ENCODE results near the gene ZNF267. TPM values are rescaled to one million over a fixed set of nuclear protein-coding genes. Genes with fewer than 3 reads are reported as not detected.

ZNF267 gene
- total RNA-seq, 2 donors from 2014 or later: 8.8 to 11.5 TPM

DNA sequence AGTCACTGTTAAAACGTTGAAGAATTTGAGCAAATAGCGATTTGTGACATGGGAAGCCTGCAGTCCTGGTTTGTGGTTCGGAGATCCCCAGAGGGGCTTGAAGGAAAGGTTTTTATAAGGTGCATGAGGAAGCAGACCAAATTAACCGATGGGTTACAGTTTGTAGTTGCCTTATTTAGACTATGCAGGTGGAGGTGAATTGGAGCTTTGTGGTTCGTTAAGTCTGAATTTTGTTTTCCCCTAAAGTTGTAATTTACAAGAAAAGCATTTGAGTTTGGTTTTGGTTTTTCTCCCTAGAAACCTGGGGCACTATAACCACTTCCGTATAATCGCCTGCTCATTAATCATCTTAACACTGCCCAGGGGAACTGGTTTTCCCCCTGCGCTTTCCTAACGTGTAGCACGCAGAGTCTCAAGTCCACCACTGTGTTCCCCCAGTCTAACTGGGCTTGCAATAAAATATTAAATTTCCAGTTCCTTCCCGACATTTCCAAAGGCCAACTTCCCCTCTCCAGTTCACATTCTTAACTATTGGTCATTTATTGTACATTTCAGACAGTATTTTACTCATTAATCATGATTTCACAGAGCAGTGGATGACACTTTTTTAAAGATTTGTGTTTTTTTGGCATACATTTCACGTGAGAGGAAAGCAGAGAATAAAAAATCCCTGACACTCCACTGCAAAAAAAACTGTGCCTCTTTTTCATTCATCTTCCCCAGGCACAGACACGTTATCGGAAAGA lies 932 bp downstream of the ZNF267 start:
- peaks cover 51% of the 10 kb centered on the region for H3K4me1 ChIP-seq
- no peaks in the 10 kb centered on the region for H3K36me3 ChIP-seq (replicated peaks in 1 of 2; ENCODE audit: insufficient read depth in 1 of 2, low read depth in 2 of 2)
- no peaks in the 10 kb centered on the region for H3K9me3 ChIP-seq
- intact Hi-C loops (cut with DNase I): no loop called here
- ATAC-seq (peak; percentile 68), DNase-seq (peak; percentile 31 to 72 (median 54))
- WGBS, 2 donors: 5 to 8% methylated on average over 14 of the region's 14 CpGs
- peak overlapping the region; percentile 79 to 97 for H3K4me3 ChIP-seq
- peak overlapping the region; percentile 78 to 94 (median 86) for H3K27ac ChIP-seq
- TF ChIP-seq, protein P1, sequence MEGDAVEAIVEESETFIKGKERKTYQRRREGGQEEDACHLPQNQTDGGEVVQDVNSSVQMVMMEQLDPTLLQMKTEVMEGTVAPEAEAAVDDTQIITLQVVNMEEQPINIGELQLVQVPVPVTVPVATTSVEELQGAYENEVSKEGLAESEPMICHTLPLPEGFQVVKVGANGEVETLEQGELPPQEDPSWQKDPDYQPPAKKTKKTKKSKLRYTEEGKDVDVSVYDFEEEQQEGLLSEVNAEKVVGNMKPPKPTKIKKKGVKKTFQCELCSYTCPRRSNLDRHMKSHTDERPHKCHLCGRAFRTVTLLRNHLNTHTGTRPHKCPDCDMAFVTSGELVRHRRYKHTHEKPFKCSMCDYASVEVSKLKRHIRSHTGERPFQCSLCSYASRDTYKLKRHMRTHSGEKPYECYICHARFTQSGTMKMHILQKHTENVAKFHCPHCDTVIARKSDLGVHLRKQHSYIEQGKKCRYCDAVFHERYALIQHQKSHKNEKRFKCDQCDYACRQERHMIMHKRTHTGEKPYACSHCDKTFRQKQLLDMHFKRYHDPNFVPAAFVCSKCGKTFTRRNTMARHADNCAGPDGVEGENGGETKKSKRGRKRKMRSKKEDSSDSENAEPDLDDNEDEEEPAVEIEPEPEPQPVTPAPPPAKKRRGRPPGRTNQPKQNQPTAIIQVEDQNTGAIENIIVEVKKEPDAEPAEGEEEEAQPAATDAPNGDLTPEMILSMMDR (IDR thresholded peaks at IDR 0.05): no peak
- no peak for TF ChIP-seq POLR2A (IDR thresholded peaks at IDR 0.05)
- H3K27me3 ChIP-seq: no peaks in the 10 kb centered on the region

- no peaks in the 10 kb centered on the region for H3K9me3 ChIP-seq
- 69 to 72% methylated on average over 5 of the region's 5 CpGs for WGBS, 2 donors
- peaks cover 58% of the 10 kb centered on the region for H3K4me1 ChIP-seq
- no peaks in the 10 kb centered on the region for H3K36me3 ChIP-seq (replicated peaks in 1 of 2; ENCODE audit: insufficient read depth in 1 of 2, low read depth in 2 of 2)
- peak overlapping the region in 3 of 4 donors; percentile 80 to 94 (median 92) for H3K27ac ChIP-seq
- no peak overlapping the region for H3K4me3 ChIP-seq
- no peak for TF ChIP-seq POLR2A (IDR thresholded peaks at IDR 0.05)
- TF ChIP-seq, protein P1 (IDR thresholded peaks at IDR 0.05): no peak
- intact Hi-C loops (cut with DNase I): no loop called here
- no peaks in the 10 kb centered on the region for H3K27me3 ChIP-seq
- ATAC-seq: no peak
- DNase-seq: no peak
These were observed 1.7 kb downstream of the ZNF267 start for GRCh38 chr16:31875112-31875803.

DNA sequence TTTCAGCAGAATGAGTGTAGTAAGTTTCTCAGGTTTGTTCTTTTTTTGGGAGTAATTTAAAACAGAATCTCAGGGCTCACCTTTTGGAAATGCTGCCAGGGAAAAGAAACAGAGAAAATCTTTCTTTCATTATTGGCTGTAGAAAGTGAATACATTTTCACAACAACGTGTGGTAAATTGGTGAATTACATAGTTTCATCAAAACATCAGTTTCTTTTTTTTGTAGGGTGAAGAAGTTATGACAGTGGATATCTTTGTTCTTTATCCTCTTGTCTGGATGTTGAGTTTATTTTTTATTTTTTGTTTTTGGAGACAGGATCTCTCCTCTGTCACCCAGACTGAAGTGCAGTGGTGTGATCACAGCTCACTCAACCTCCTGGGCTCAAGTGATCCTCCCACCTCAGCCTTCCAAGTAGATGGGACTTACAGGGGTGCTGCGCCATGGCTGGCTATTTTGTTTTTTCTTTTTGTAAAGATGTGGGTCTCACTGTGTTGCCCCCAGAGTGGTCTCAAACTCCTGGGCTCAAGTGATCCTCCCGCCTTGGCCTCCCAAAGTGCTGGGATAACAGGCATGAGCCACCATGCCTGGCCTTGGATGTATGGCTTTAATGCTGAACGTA lies 2.4 kb downstream of the ZNF267 start:
- H3K4me1 ChIP-seq: peaks cover 64% of the 10 kb centered on the region
- no peak for DNase-seq
- H3K36me3 ChIP-seq (replicated peaks in 1 of 2; ENCODE audit: insufficient read depth in 1 of 2, low read depth in 2 of 2): no peaks in the 10 kb centered on the region
- H3K27me3 ChIP-seq: no peaks in the 10 kb centered on the region
- TF ChIP-seq, protein P1 (IDR thresholded peaks at IDR 0.05): no peak
- TF ChIP-seq POLR2A (IDR thresholded peaks at IDR 0.05): no peak
- 70 to 80% methylated on average over 4 of the region's 4 CpGs for WGBS, 2 donors
- ATAC-seq: no peak
- intact Hi-C loops (cut with DNase I): no loop called here
- H3K4me3 ChIP-seq: no peak overlapping the region
- no peaks in the 10 kb centered on the region for H3K9me3 ChIP-seq
- peak overlapping the region in 1 of 4 donors; percentile 94 for H3K27ac ChIP-seq

DNA sequence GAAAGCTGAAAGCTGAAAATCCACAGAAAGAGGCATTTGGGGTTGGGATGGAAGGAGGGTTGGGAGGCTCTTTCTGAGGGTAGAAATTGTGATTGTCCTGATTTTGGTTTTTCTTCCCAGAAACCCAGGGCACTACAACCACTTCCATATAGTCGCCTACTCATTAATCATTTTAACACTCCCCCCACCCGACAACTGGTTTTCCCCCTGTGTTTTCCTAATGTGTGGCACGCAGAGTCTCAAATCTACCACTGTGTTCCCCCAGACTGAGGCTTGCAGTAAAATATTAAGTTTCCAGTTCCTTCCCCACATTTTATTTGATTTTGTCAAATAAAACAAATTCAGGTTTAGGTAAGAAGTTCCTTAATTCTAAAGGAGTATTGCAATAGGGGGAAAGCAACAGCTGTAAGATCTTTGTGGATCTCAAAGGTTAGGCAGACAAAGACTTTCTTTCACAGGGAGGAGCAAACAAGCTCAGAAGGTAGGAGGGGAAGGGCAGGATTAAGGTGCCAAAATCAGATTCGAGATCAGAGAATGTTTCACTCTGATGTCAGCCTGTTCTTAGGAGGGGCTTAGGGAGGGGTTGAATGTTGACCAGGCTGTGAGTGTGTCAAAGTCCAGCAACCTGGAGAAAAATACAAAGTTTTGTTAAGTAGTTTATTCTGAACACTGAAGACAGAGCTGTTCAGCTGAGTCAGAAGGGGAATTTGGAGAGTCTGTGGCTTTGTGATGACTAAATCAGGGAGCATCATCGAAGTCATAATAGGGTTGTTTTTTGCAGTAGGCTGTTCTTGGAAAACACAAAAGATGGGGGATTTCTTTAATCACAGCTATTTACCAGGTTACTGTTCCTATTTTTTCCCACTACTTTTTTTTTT lies 3.6 kb downstream of the ZNF267 start:
- ATAC-seq: no peak
- no peaks in the 10 kb centered on the region for H3K27me3 ChIP-seq

More for the DNA sequence above, 3.6 kb downstream of the ZNF267 start:
- H3K4me1 ChIP-seq: peaks cover 71% of the 10 kb centered on the region
- no peak for TF ChIP-seq POLR2A (IDR thresholded peaks at IDR 0.05)
- TF ChIP-seq, protein P1 (IDR thresholded peaks at IDR 0.05): no peak
- no peaks in the 10 kb centered on the region for H3K9me3 ChIP-seq
- intact Hi-C loops (cut with DNase I): no loop called here
- 42 to 51% methylated on average over 5 of the region's 5 CpGs for WGBS, 2 donors
- no peaks in the 10 kb centered on the region for H3K36me3 ChIP-seq (replicated peaks in 1 of 2; ENCODE audit: insufficient read depth in 1 of 2, low read depth in 2 of 2)
- no peak overlapping the region for H3K4me3 ChIP-seq
- H3K27ac ChIP-seq: peak overlapping the region in 1 of 4 donors; percentile 34
- no peak for DNase-seq

Measured in body of pancreas (tissue), 4 donors.